HepG2 (cell line): ENCODE measurements around the gene ALOX5. TPM values are rescaled to one million over a fixed set of nuclear protein-coding genes. Genes with fewer than 3 reads are reported as not detected.
"Not testable (repeated sequence)": the region's sequence is repeated elsewhere in the genome, so short reads cannot be mapped to it uniquely, and the experiment has no call there.

Experiments
- ATAC-seq: fragments of 200-7000 bp; cut with Tn5 transposase; 3 replicates; pipeline ENCODE4 v1.9.1; 2020; ENCODE audit warnings: mild to moderate bottlenecking, moderate library complexity
- BruUV-seq: library from RNA; stranded (reverse); fragments of 400-500 nt; replicated peaks from 2 replicates; lab custom pipeline; 2021; lab: Mats Ljungman, UMichigan
- CTCF ChIA-PET: fragments of 300-600 bp; formaldehyde crosslinking; extraction: SDS; loops from one replicate; lab custom pipeline; 2021; ENCODE audit warnings: low total read pairs, inconsistent platforms, low intra/inter-chr PET ratio; lab: Yijun Ruan, JAX
- POLR2A ChIA-PET: fragments of 350-600 bp; sonication (Branson Sonifier 250); formaldehyde crosslinking; loops from one replicate; lab custom pipeline; 2020; ENCODE audit warnings: antibody characterized with exemption, inconsistent platforms; lab: Yijun Ruan, JAX
- DNase-seq: peaks from one replicate; pipeline ENCODE4 v3.0.0-alpha.2; 2015; ENCODE audit warnings: low spot score
- FAIRE-seq: peaks from 3 replicates; lab custom pipeline; 2011; peaks lifted over from hg19 to GRCh38; lab: Jason Lieb, UNC
- H2AFZ ChIP-seq: one replicate; pipeline ENCODE4 v1.6.1; 2011; ENCODE audit warnings: low read length, inconsistent platforms
- H3K27ac ChIP-seq: fragments of 300-600 bp; 3 replicates; pipeline ENCODE4 v1.8.0; 2011; ENCODE audit warnings: mixed run types, mild to moderate bottlenecking, mixed read lengths, low read length, inconsistent platforms; ENCODE audit not compliant: insufficient read depth; ENCODE audit errors: extremely low read length
- H3K27me3 ChIP-seq, 2 experiments: fragments of 200-600 bp in 1 of 2; 2 replicates in 1 of 2; 3 replicates in 1 of 2; pipeline versions ENCODE4 v1.6.0 to v1.8.0; 2011; ENCODE audit warnings: low read length in 2 of 2, mild to moderate bottlenecking in 2 of 2, moderate library complexity in 2 of 2, inconsistent platforms in 1 of 2; ENCODE audit not compliant: insufficient read depth in 2 of 2, control insufficient read depth in 1 of 2
- H3K36me3 ChIP-seq, 2 experiments: fragments of 200-600 bp in 1 of 2; replicated peaks in 1 of 2; 2 replicates in 1 of 2; 3 replicates in 1 of 2; pipeline versions ENCODE4 v1.5.1 to v1.8.0; 2011; ENCODE audit warnings: low read length in 2 of 2, inconsistent platforms in 1 of 2; ENCODE audit not compliant: insufficient read depth in 2 of 2, control insufficient read depth in 1 of 2
- H3K4me1 ChIP-seq: 2 replicates; pipeline ENCODE4 v1.5.1; 2012; ENCODE audit warnings: low read length, inconsistent platforms; ENCODE audit not compliant: insufficient read depth
- H3K4me2 ChIP-seq: 2 replicates; pipeline ENCODE4 v1.6.0; 2011; ENCODE audit warnings: low read depth, low read length, inconsistent platforms
- H3K4me3 ChIP-seq, 3 experiments: fragments of 200-600 bp in 1 of 3; sonication (generic), shearing (Covaris generic) in 1 of 3; replicated peaks in 1 of 3; 2 replicates each; pipeline ENCODE4 v1.5.1; 2011 to 2016; ENCODE audit warnings: low read length in 3 of 3, inconsistent platforms in 2 of 3, low read depth in 2 of 3, mild to moderate bottlenecking in 2 of 3, control low read depth in 1 of 3, mixed read lengths in 1 of 3; ENCODE audit not compliant: insufficient read depth in 1 of 3
- H3K79me2 ChIP-seq: one replicate; pipeline ENCODE4 v1.6.1; 2011; ENCODE audit warnings: low read length, inconsistent platforms; ENCODE audit not compliant: insufficient read depth
- H3K9ac ChIP-seq: 2 replicates; pipeline ENCODE4 v1.6.0; 2011; ENCODE audit warnings: mild to moderate bottlenecking, low read depth, low read length, inconsistent platforms; ENCODE audit not compliant: insufficient read depth
- H3K9me3 ChIP-seq: 2 replicates; pipeline ENCODE4 v1.5.1; 2012; ENCODE audit warnings: mild to moderate bottlenecking, low read length
- H4K20me1 ChIP-seq: 2 replicates; pipeline ENCODE4 v1.6.0; 2011; ENCODE audit warnings: inconsistent platforms, mild to moderate bottlenecking, low read length, moderate library complexity; ENCODE audit not compliant: insufficient read depth
- KLF9 ChIP-seq: IDR thresholded peaks from 2 replicates; pipeline ENCODE4 v1.6.1; 2016; ENCODE audit warnings: low read depth
- SMAD1 ChIP-seq: sonication (generic); formaldehyde crosslinking; IDR thresholded peaks from 2 replicates; pipeline ENCODE4 v1.4.0; 2020; ENCODE audit warnings: missing genetic modification reagents, low read depth, mild to moderate bottlenecking, borderline replicate concordance
- WGBS: methylation state at CpG from one replicate; pipeline ENCODE4 v1.1.6; 2017; ENCODE audit warnings: low lambda C conversion rate; 5-methylcytosine and 5-hydroxymethylcytosine counted together
- in situ Hi-C: cut with HindIII; loops from 2 replicates; pipeline ENCODE4 v1.10.0; 2017; ENCODE audit warnings: low pct_unique_long_range_greater_than_20kb; ENCODE audit not compliant: extremely low pct_ligation_motif_present
- intact Hi-C: fragments of 100-400 bp; cut with micrococcal nuclease; formaldehyde crosslinking; loops from one replicate; pipeline ENCODE4 v1.10.0; 2022; ENCODE audit not compliant: unreplicated experiment
- polyA plus RNA-seq, 8 experiments: library from polyadenylated mRNA; depleted of rRNA in 3 of 8; stranded (reverse) in 7 of 8; unstranded in 1 of 8; fragments of >200 nt; fragmentation: Illumina TruSeq in 4 of 8; extraction: Trizol in 4 of 8; gene quantifications; 2 replicates each; pipeline versions ENCODE4 v1.2.1 to v1.2.3, GENCODE V29; 2011 to 2016; ENCODE audit warnings: low read depth in 4 of 8, missing spikeins in 1 of 8, mixed read lengths in 1 of 8; ENCODE audit not compliant: insufficient read depth in 1 of 8
- total RNA-seq, 5 experiments: library from RNA; depleted of rRNA; stranded (reverse); fragments of >200 nt; fragmentation: Illumina TruSeq; extraction: Trizol; gene quantifications; 2 replicates each; pipeline ENCODE4 v1.2.3, GENCODE V29; 2016; ENCODE audit warnings: low read depth in 1 of 5
- TF ChIP-seq, protein P1 (sequence below): IDR thresholded peaks from 2 replicates; pipeline ENCODE4 v1.6.1; 2016; ENCODE audit warnings: low read depth

ALOX5 gene
- total and polyA plus RNA-seq, 2 of the 13 experiments (the other 11 are each of a cell fraction or from before 2014, with no cell fraction given): 0.04 TPM; not detected in 1

DNA sequence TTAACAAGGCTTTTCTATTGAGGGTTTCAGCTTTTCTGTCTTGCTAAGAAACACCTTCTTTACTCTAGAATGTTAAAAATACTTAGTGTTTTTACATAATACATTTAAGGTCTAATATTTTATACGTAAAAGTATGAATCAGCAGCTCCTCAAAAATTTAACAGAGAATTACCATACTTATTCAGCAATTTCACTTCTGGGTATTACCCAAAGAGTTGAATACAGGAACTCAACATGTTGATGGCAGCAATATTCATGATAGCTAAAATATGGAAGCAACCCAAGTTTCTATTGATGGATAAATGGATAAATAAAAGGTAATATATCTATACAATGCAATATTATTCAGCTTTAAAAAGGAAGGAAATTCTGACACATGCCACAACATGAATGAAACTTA lies 48.9 kb upstream of the ALOX5 start:
- POLR2A ChIA-PET: no interaction called here

DNA sequence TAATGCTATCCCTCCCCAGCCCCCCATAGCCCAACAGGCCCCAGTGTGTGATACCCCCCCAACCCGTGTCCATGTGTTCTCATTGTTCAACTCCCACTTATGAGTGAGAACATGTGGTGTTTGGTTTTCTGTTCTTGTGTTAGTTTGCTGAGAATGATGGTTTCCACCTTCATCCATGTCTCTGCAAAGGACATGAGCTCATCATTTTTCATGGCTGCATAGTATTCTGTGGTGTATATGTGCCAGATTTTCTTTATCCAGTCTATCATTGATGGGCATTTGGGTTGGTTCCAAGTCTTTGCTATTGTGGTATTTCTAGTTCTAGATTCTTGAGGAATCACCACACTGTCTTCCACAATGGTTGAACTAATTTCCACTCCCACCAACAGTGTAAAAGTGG lies 47.2 kb upstream of the ALOX5 start:
- BruUV-seq, H3K79me2 ChIP-seq, H3K9me3 ChIP-seq, ATAC-seq, H3K27me3 ChIP-seq, H3K36me3 ChIP-seq, in situ Hi-C loops, H3K4me3 ChIP-seq, POLR2A ChIA-PET, H4K20me1 ChIP-seq, H3K27ac ChIP-seq, H3K4me2 ChIP-seq, FAIRE-seq, H3K4me1 ChIP-seq, H2AFZ ChIP-seq, DNase-seq, intact Hi-C loops, H3K9ac ChIP-seq, CTCF ChIA-PET: not testable (repeated sequence)
- WGBS: 0% methylated on average over 1 of the region's 1 CpG

More for the DNA sequence above, 48.9 kb upstream of the ALOX5 start:
- 26% methylated on average over 1 of the region's 1 CpG for WGBS
- TF ChIP-seq, protein P1, sequence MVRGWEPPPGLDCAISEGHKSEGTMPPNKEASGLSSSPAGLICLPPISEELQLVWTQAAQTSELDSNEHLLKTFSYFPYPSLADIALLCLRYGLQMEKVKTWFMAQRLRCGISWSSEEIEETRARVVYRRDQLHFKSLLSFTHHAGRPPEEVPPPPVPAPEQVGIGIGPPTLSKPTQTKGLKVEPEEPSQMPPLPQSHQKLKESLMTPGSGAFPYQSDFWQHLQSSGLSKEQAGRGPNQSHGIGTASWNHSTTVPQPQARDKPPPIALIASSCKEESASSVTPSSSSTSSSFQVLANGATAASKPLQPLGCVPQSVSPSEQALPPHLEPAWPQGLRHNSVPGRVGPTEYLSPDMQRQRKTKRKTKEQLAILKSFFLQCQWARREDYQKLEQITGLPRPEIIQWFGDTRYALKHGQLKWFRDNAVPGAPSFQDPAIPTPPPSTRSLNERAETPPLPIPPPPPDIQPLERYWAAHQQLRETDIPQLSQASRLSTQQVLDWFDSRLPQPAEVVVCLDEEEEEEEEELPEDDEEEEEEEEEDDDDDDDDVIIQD (CRISPR knock-in tag): no peak
- TF ChIP-seq SMAD1 (no peak), KLF9 (CRISPR knock-in tag) (no peak)
- DNase-seq: no peak
- intact Hi-C loops (no loop called here), in situ Hi-C loops (no loop called here)
- H3K27ac ChIP-seq: no peak overlapping the region
- CTCF ChIA-PET: no interaction called here
- no peak overlapping the region for H3K4me2 ChIP-seq
- H3K9me3 ChIP-seq: no peaks in the 10 kb centered on the region
- no peaks in the 10 kb centered on the region for H3K36me3 ChIP-seq
- no peaks in the 10 kb centered on the region for H4K20me1 ChIP-seq
- no peak for FAIRE-seq
- H3K9ac ChIP-seq: no peak overlapping the region
- H3K4me3 ChIP-seq: no peak overlapping the region
- no peaks in the 10 kb centered on the region for H3K79me2 ChIP-seq
- H3K27me3 ChIP-seq: no peaks in the 10 kb centered on the region
- H2AFZ ChIP-seq: no peak overlapping the region
- no TSS peak for BruUV-seq
- ATAC-seq: no peak
- H3K4me1 ChIP-seq: no peaks in the 10 kb centered on the region

DNA sequence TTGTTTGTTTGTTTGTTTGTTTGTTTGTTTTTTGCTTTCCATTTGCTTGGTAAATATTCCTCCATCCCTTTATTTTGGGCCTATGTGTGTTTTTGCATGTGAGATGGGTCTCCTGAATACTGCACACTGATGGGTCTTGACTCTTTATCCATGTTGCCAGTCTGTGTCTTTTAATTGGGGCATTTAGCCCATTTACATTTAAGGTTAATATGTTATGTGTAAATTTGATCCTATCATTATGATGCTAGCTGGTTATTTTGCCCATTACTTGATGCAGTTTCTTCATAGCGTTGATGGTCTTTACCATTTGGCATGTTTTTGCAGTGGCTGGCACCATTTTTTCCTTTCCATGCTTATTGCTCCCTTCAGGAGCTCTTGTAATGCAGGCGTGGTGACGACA lies 42.2 kb upstream of the ALOX5 start:
- CTCF ChIA-PET, H3K79me2 ChIP-seq, H3K9me3 ChIP-seq, H3K4me3 ChIP-seq, H4K20me1 ChIP-seq, BruUV-seq, H3K9ac ChIP-seq, POLR2A ChIA-PET, H2AFZ ChIP-seq, H3K4me2 ChIP-seq, H3K27me3 ChIP-seq, H3K36me3 ChIP-seq, DNase-seq, FAIRE-seq, intact Hi-C loops, H3K27ac ChIP-seq, H3K4me1 ChIP-seq, ATAC-seq, in situ Hi-C loops: not testable (repeated sequence)
- 1% methylated on average over 3 of the region's 3 CpGs for whole genome bisulfite sequencing
